ENCODE measurements around the gene PDE6G.

GRCh38 chr17:81694810-81695209 lies 38.5 kb upstream of the PDE6G start:
- TF ChIP-seq CTCF (IDR thresholded peaks at IDR 0.05): no peak
- no peak for TF ChIP-seq POLR2A (IDR thresholded peaks at IDR 0.05)
- TF ChIP-seq POLR2AphosphoS5 (IDR thresholded peaks at IDR 0.05): no peak

All from breast epithelium (tissue), 3 donors.